Thyroid gland (tissue), 4 donors: Measurements from ENCODE around the gene MAP2K2.

Source experiments
- CTCF ChIP-seq, 6 experiments: fragments of 200-600 bp in 3 of 6; fragments of 450-650 bp in 3 of 6; sonication (generic) in 3 of 6; IDR thresholded peaks; one replicate each; pipeline ENCODE4 v1.5.1; 2016 to 2019; ENCODE audit warnings: antibody characterized with exemption in 6 of 6, mild to moderate bottlenecking in 2 of 6, inconsistent platforms in 1 of 6, moderate library complexity in 1 of 6
- POLR2A ChIP-seq, 2 donors: fragments of 450-650 bp; IDR thresholded peaks; one replicate each; pipeline ENCODE4 v1.6.1; 2017; ENCODE audit warnings: antibody characterized with exemption in 2 of 2, mild to moderate bottlenecking in 2 of 2, moderate library complexity in 1 of 2

- TF ChIP-seq POLR2A (IDR thresholded peaks at IDR 0.05): no peak
- no peak for TF ChIP-seq CTCF (IDR thresholded peaks at IDR 0.05)
Observed at GRCh38 chr19:4057931-4058692, 65.8 kb downstream of the MAP2K2 start.
